ENCODE data around the gene CREBL2. TPM values are rescaled to one million over a fixed set of nuclear protein-coding genes. Genes with fewer than 3 reads are reported as not detected.

Gene CREBL2
- total and polyA plus RNA-seq, 3 donors from 2014 or later, result 42.8 to 49.6 (median 43.6) TPM

DNA sequence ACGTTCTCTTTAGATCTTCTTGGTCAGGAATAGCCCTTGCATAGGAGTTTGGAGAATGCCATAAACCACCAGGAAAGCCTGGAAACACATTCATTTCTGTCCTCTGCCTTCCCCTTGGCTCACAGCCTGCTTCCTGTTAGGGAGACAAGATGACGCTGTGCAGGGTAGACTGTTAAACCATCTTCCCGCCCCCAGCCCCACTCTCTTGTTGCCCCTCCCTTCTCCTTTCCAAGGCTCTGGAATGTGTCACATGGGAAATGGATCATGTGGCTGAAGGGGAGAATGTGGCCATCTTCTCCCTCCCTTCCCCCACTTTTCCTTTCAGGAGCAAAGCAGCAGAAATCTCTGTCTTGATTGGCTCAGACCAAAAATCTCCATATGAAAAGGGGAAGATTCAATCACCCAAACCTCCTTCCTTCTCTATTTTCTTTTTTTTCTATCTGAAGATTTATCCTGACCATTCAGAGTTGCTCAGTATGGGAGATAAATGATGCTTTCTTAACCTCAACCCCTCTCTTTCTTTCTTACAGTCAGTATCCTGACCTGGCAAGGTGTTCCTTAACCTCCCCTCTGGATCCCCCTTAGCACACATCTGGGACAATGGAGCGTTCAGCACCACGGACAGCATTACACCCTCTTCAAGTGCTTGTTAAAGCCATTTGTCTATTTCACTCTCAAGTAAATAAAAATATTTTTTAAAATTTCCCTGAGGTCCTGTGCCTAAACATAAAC is 72.9 kb downstream of the CREBL2 start:
- peak; percentile 53 for DNase-seq
- Histone ChIP-seq H3K27ac (no peak overlapping the region), H3K36me3 (ENCODE audit: low read depth, missing control alignments) (no peaks in the 10 kb centered on the region), H3K4me3 (no peak overlapping the region), H3K27me3 (no peaks in the 10 kb centered on the region), H3K4me1 (no peaks in the 10 kb centered on the region), H3K9me3 (no peaks in the 10 kb centered on the region)
- intact Hi-C loops (cut with DNase I; ENCODE audit: low total_unique reads), result no loop called here
- TF ChIP-seq, protein P1, sequence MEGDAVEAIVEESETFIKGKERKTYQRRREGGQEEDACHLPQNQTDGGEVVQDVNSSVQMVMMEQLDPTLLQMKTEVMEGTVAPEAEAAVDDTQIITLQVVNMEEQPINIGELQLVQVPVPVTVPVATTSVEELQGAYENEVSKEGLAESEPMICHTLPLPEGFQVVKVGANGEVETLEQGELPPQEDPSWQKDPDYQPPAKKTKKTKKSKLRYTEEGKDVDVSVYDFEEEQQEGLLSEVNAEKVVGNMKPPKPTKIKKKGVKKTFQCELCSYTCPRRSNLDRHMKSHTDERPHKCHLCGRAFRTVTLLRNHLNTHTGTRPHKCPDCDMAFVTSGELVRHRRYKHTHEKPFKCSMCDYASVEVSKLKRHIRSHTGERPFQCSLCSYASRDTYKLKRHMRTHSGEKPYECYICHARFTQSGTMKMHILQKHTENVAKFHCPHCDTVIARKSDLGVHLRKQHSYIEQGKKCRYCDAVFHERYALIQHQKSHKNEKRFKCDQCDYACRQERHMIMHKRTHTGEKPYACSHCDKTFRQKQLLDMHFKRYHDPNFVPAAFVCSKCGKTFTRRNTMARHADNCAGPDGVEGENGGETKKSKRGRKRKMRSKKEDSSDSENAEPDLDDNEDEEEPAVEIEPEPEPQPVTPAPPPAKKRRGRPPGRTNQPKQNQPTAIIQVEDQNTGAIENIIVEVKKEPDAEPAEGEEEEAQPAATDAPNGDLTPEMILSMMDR (IDR thresholded peaks at IDR 0.05), result no peak
- TF ChIP-seq POLR2A (IDR thresholded peaks at IDR 0.05), result no peak
- 9 to 12% methylated on average over 5 of the region's 5 CpGs for WGBS, 2 donors

DNA sequence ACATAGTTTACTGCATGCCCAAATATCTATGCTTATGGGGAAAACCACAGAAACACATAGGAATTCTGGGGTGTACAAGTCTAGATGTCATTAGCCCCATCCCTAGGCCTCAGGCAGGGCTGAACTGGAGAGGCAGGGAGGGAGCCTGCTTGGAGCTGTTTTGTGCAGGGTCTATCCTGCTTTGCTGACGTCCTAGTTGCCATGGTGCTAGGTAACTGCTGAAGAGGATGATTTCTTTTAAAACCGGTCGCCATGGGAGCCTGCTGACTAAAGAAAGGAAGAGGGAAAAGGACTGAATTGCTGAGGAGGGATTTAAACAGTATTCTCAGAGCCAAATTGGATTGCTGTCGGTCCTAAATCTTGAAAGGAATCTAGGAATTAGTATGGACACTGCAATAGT is 73.6 kb downstream of the CREBL2 start:
- DNase-seq, result no peak
- Histone ChIP-seq H3K9me3 (no peaks in the 10 kb centered on the region), H3K36me3 (ENCODE audit: low read depth, missing control alignments) (no peaks in the 10 kb centered on the region), H3K27me3 (no peaks in the 10 kb centered on the region), H3K4me3 (no peak overlapping the region), H3K27ac (no peak overlapping the region), H3K4me1 (no peaks in the 10 kb centered on the region)
- intact Hi-C loops (cut with DNase I; ENCODE audit: low total_unique reads), result no loop called here
- WGBS, 2 donors, result 47 to 73% methylated on average over 4 of the region's 4 CpGs
- TF ChIP-seq, protein P1 (IDR thresholded peaks at IDR 0.05), result no peak
- TF ChIP-seq POLR2A (IDR thresholded peaks at IDR 0.05), result no peak

DNA sequence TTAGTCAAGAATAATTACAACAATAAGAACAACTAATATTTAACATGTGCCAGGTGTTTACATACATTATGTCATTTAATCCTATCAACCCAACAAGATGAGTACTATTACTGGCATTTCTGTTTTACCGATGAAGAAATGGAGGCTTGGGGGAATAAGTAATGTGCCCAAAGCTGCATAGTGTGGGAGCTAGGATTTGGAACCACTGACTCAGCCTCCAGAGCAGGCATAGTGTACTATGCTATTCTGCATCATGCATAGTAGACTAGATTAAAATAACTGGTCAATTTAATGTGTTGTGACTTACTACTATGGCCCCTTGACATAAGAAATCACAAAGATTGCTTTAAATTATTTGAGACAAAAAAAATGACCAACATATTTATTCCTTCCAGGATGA is 74.8 kb downstream of the CREBL2 start:
- DNase-seq, result no peak
- no peak overlapping the region for H3K27ac ChIP-seq
- H3K4me3 ChIP-seq, result no peak overlapping the region
- no peak for TF ChIP-seq POLR2A (IDR thresholded peaks at IDR 0.05)
- TF ChIP-seq, protein P1 (IDR thresholded peaks at IDR 0.05), result no peak
- intact Hi-C loops (cut with DNase I; ENCODE audit: low total_unique reads), result no loop called here
- no peaks in the 10 kb centered on the region for H3K4me1 ChIP-seq
- H3K9me3 ChIP-seq, result no peaks in the 10 kb centered on the region
- 94 to 100% methylated on average over 1 of the region's 1 CpG for WGBS, 2 donors
- H3K36me3 ChIP-seq (ENCODE audit: low read depth, missing control alignments), result no peaks in the 10 kb centered on the region
- no peaks in the 10 kb centered on the region for H3K27me3 ChIP-seq

DNA sequence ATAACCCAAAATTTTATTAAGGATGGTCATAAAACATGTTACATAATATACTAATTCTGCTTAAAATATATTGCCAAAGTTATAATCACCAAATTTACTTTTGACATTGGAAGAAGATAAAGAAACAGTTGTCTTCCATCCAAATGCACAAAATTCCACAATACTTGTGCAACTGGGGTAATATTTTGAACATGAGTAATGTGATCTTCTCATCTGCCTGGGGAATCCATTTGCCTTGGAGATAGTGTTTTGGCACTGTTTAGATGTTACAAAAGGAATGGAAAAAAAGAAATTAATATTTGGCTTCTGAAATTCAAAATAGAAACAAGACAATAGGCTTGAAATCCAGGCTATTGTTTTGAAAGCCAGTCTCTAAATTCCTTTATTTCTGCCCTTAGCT is 75.2 kb downstream of the CREBL2 start:
- Histone ChIP-seq H3K9me3 (no peaks in the 10 kb centered on the region), H3K27ac (no peak overlapping the region), H3K4me1 (no peaks in the 10 kb centered on the region), H3K36me3 (ENCODE audit: low read depth, missing control alignments) (no peaks in the 10 kb centered on the region), H3K27me3 (no peaks in the 10 kb centered on the region), H3K4me3 (no peak overlapping the region)
- TF ChIP-seq, protein P1 (IDR thresholded peaks at IDR 0.05), result no peak
- TF ChIP-seq POLR2A (IDR thresholded peaks at IDR 0.05), result no peak
- DNase-seq, result no peak
- intact Hi-C loops (cut with DNase I; ENCODE audit: low total_unique reads), result no loop called here

All from testis (tissue), 3 donors.